HG03175 (cell line): ENCODE measurements around the gene DYSF.

ENCODE experiments used
- ATAC-seq: cut with Tn5 transposase; IDR thresholded peaks from one replicate; pipeline ENCODE4 v1.9.1; 2021; ENCODE audit warnings: mild to moderate bottlenecking, moderate library complexity; ENCODE audit not compliant: unreplicated experiment

Gene DYSF

GRCh38 chr2:71564361-71564760 is 111.0 kb downstream of the DYSF start:
- no peak for ATAC-seq

GRCh38 chr2:71564790-71565189 is 111.4 kb downstream of the DYSF start:
- ATAC-seq: no peak

GRCh38 chr2:71566372-71566771 is 113.0 kb downstream of the DYSF start:
- no peak for ATAC-seq

- no peak for ATAC-seq
Measured at GRCh38 chr2:71567625-71568024, 114.3 kb downstream of the DYSF start.

GRCh38 chr2:71568103-71568502 is 114.7 kb downstream of the DYSF start:
- no peak for ATAC-seq

GRCh38 chr2:71570511-71570910 is 117.2 kb downstream of the DYSF start:
- ATAC-seq: no peak

- no peak for ATAC-seq
Measured at GRCh38 chr2:71570951-71571460, 117.6 kb downstream of the DYSF start.

GRCh38 chr2:71571945-71572344 is 118.6 kb downstream of the DYSF start:
- ATAC-seq: no peak

GRCh38 chr2:71575966-71576365 is 122.6 kb downstream of the DYSF start:
- no peak for ATAC-seq

GRCh38 chr2:71576541-71576940 is 123.2 kb downstream of the DYSF start:
- no peak for ATAC-seq

- no peak for ATAC-seq
Measured at GRCh38 chr2:71577209-71577608, 123.8 kb downstream of the DYSF start.

- ATAC-seq: no peak
Measured at GRCh38 chr2:71578767-71579342, 125.5 kb downstream of the DYSF start.

- no peak for ATAC-seq
Measured at GRCh38 chr2:71581026-71581425, 127.7 kb downstream of the DYSF start.

- ATAC-seq: no peak
Measured at GRCh38 chr2:71583876-71584275, 130.5 kb downstream of the DYSF start.

GRCh38 chr2:71586471-71586870 is 133.1 kb downstream of the DYSF start:
- no peak for ATAC-seq

GRCh38 chr2:71587509-71588073 is 134.2 kb downstream of the DYSF start:
- ATAC-seq: no peak

GRCh38 chr2:71588497-71589170 is 135.3 kb downstream of the DYSF start:
- no peak for ATAC-seq

GRCh38 chr2:71589763-71590162 is 136.4 kb downstream of the DYSF start:
- ATAC-seq: no peak

GRCh38 chr2:71591044-71591443 is 137.7 kb downstream of the DYSF start:
- no peak for ATAC-seq

GRCh38 chr2:71592181-71592711 is 138.9 kb downstream of the DYSF start:
- ATAC-seq: no peak

GRCh38 chr2:71595569-71595968 is 142.2 kb downstream of the DYSF start:
- no peak for ATAC-seq

GRCh38 chr2:71596011-71596410 is 142.7 kb downstream of the DYSF start:
- no peak for ATAC-seq
